Measurements from ENCODE around the gene FBXL3. TPM values are rescaled to one million over a fixed set of nuclear protein-coding genes. Genes with fewer than 3 reads are reported as not detected.
A peak's percentile ranks its signal among the peaks of the same experiment; 100 is the strongest.

FBXL3 gene
- total and polyA plus RNA-seq, 2 of the 4 experiments (the other 2 are of a cell fraction), result 15.3 to 43.6 TPM

- CTCF ChIA-PET, result no interaction called here
- in situ Hi-C loops (cut with MboI; ENCODE audit: low sequenced_read_pairs), result no loop called here
Observed at GRCh38 chr13:77009011-77009410, 17.9 kb downstream of the FBXL3 start.

More at GRCh38 chr13:77009011-77009410, 17.9 kb downstream of the FBXL3 start:
- Histone ChIP-seq H3K18ac (ENCODE audit: low read depth, low read length) (no peak overlapping the region), H3K9me3 (ENCODE audit: control insufficient read depth, insufficient read depth, low read length) (no peaks in the 10 kb centered on the region), H3K27ac (ENCODE audit: insufficient read depth, low read length) (no peak overlapping the region), H3K4me1 (ENCODE audit: control insufficient read depth, insufficient read depth, low read length) (no peaks in the 10 kb centered on the region), H3K14ac (replicated peaks; ENCODE audit: low read depth, low read length) (no peak overlapping the region), H3K9me1 (ENCODE audit: insufficient read depth, low read length) (peaks cover 3% of the 10 kb centered on the region; the same call in 1 of the 2 replicates), H2AK9ac (replicated peaks; ENCODE audit: low read depth, low read length, poor library complexity) (no peak overlapping the region), H3K9ac (ENCODE audit: low read depth, low read length) (no peak overlapping the region), H2BK15ac (ENCODE audit: low read depth, low read length) (no peak overlapping the region), H2BK5ac (ENCODE audit: low read depth, low read length, poor library complexity, severe bottlenecking) (no peak overlapping the region), H3K56ac (ENCODE audit: extremely low read depth, insufficient read depth, low read length) (no peak overlapping the region), H2AK5ac (ENCODE audit: low read depth, low read length) (no peak overlapping the region), H4K5ac (ENCODE audit: low read depth, low read length) (no peak overlapping the region), H3K4me2 (ENCODE audit: low read depth, low read length) (no peak overlapping the region), H4K20me1 (ENCODE audit: insufficient read depth, low read length) (peaks cover 16% of the 10 kb centered on the region; the same call in 1 of the 2 replicates), H2BK20ac (ENCODE audit: low read depth, low read length) (no peak overlapping the region), H3K27me3 (ENCODE audit: control insufficient read depth, insufficient read depth, low read length) (no peaks in the 10 kb centered on the region), H4K8ac (ENCODE audit: low read depth in 2 of 2, low read length in 2 of 2) (no peak overlapping the region), H2AFZ (replicated peaks; ENCODE audit: low read length, poor library complexity) (no peak overlapping the region), H4K91ac (ENCODE audit: insufficient read depth, low read depth, low read length) (no peak overlapping the region), H3K23ac (ENCODE audit: low read depth, low read length) (no peak overlapping the region), H3K79me1 (ENCODE audit: low read depth in 1 of 2, low read length in 2 of 2) (peaks cover 18 to 45% of the 10 kb centered on the region in 2 experiments), H3K4me3 (ENCODE audit: insufficient read depth, low read depth, low read length) (no peak overlapping the region), H2BK120ac (ENCODE audit: low read depth, low read length) (no peak overlapping the region), H3K4ac (ENCODE audit: low read depth, low read length) (no peak overlapping the region), H3K36me3 (ENCODE audit: control insufficient read depth, insufficient read depth, low read length) (peaks cover 37% of the 10 kb centered on the region)
- POLR2A ChIA-PET (ENCODE audit: unreplicated experiment), result no interaction called here
- ATAC-seq (ENCODE audit: low read depth), result no peak; the same call in 1 of the 2 replicates
- BruUV-seq (replicated peaks), result no TSS peak
- dilution Hi-C loops (cut with HindIII; ENCODE audit: low sequenced_read_pairs, unreplicated experiment), result no loop called here
- WGBS, 2 experiments (ENCODE audit: extremely low coverage in 2 of 2, insufficient read length in 1 of 2), result no CpG with 5 or more reads among the region's 2 CpGs
- peak; percentile 15 for DNase-seq
- intact Hi-C loops (cut with micrococcal nuclease), result no loop called here
- TF ChIP-seq FOS (IDR thresholded peaks at IDR 0.05; ENCODE audit: low read depth, low read length) (0 out of 2 replicates have a peak, but pooled peaks have one; percentile 10), MAZ (IDR thresholded peaks at IDR 0.05; ENCODE audit: borderline replicate concordance, low read depth, low read length) (no peak)
